Kidney (tissue), 14 donors: Measurements from ENCODE around the gene MCM3AP. TPM values are rescaled to one million over a fixed set of nuclear protein-coding genes. Genes with fewer than 3 reads are reported as not detected.
A peak's percentile ranks its signal among the peaks of the same experiment; 100 is the strongest.

Experiments
- DNase-seq, 5 donors: peaks; one replicate each; pipeline ENCODE4 v3.0.0-alpha.2; 2013 to 2020
- FAIRE-seq: peaks from 2 replicates; lab custom pipeline; 2012; peaks lifted over from hg19 to GRCh38; lab: Jason Lieb, UNC
- H3K27ac ChIP-seq, 2 donors: one replicate each; pipeline ENCODE4 v1.7.0; 2013; ENCODE audit warnings: low read depth in 2 of 2, low read length in 2 of 2, inconsistent platforms in 1 of 2
- H3K27me3 ChIP-seq: one replicate; pipeline ENCODE4 v1.7.1; 2013; ENCODE audit warnings: low read length, inconsistent platforms; ENCODE audit not compliant: control insufficient read depth, insufficient read depth
- H3K36me3 ChIP-seq, 3 donors: one replicate each; pipeline versions ENCODE4 v1.7.0 to v1.7.1; 2013; ENCODE audit warnings: low read length in 3 of 3, control low read depth in 1 of 3, inconsistent platforms in 1 of 3; ENCODE audit not compliant: insufficient read depth in 3 of 3, control insufficient read depth in 2 of 3
- H3K4me1 ChIP-seq, 3 donors: one replicate each; pipeline versions ENCODE4 v1.7.0 to v1.7.1; 2013; ENCODE audit warnings: low read length in 3 of 3, inconsistent platforms in 1 of 3, low read depth in 1 of 3; ENCODE audit not compliant: control insufficient read depth in 2 of 3, insufficient read depth in 2 of 3
- H3K4me3 ChIP-seq, 3 donors: one replicate each; pipeline versions ENCODE4 v1.7.0 to v1.8.1; 2013; ENCODE audit warnings: low read length in 3 of 3, control low read depth in 1 of 3, inconsistent platforms in 1 of 3
- H3K9ac ChIP-seq, 3 donors: one replicate each; pipeline versions ENCODE4 v1.7.0 to v1.7.1; 2013; ENCODE audit warnings: low read length in 3 of 3, control low read depth in 1 of 3, inconsistent platforms in 1 of 3
- H3K9me3 ChIP-seq, 3 donors: one replicate each; pipeline versions ENCODE4 v1.7.0 to v1.7.1; 2013; ENCODE audit warnings: low read length in 3 of 3, control low read depth in 1 of 3, inconsistent platforms in 1 of 3; ENCODE audit not compliant: control insufficient read depth in 2 of 3, insufficient read depth in 1 of 3
- intact Hi-C: fragments of 100-400 bp; cut with DNase I; formaldehyde crosslinking; loops from one replicate; pipeline ENCODE4 v1.11.1; 2022
- polyA plus RNA-seq: library from polyadenylated mRNA; stranded (reverse); fragments of 350-450 nt; fragmentation: Illumina TruSeq; extraction: RNeasy Lipid Tissue Mini Kit (QIAGEN cat#74804); gene quantifications from one replicate; pipeline ENCODE4 v1.2.3, GENCODE V29; 2014; ENCODE audit warnings: low read depth, low replicate concordance; ENCODE audit not compliant: insufficient read depth
- total RNA-seq: library from RNA; stranded (reverse); fragmentation: NEBNext Ultra II Directional; extraction: Animal tissue kit (Norgen Biotek cat#: 25700); gene quantifications from one replicate; pipeline ENCODE4 v1.2.1, GENCODE V29; 2021
- TF ChIP-seq, protein P1 (sequence below): IDR thresholded peaks from 3 replicates; pipeline ENCODE4 v1.5.1; 2012; ENCODE audit warnings: mild to moderate bottlenecking, moderate library complexity, borderline replicate concordance; ENCODE audit not compliant: insufficient read depth; ENCODE audit errors: extremely low read depth
- donor health status: control.
- donor health status: control.
- donor health status: control.
- donor health status: control.
- donor health status: control.
- donor health status: DM: yes; HTN: yes; CAD: no.
- donor health status: Normal renal cell carcinoma (clear cell type).

MCM3AP gene
- total and polyA plus RNA-seq, 2 donors from 2014 or later = 29.0 to 101 TPM

DNA sequence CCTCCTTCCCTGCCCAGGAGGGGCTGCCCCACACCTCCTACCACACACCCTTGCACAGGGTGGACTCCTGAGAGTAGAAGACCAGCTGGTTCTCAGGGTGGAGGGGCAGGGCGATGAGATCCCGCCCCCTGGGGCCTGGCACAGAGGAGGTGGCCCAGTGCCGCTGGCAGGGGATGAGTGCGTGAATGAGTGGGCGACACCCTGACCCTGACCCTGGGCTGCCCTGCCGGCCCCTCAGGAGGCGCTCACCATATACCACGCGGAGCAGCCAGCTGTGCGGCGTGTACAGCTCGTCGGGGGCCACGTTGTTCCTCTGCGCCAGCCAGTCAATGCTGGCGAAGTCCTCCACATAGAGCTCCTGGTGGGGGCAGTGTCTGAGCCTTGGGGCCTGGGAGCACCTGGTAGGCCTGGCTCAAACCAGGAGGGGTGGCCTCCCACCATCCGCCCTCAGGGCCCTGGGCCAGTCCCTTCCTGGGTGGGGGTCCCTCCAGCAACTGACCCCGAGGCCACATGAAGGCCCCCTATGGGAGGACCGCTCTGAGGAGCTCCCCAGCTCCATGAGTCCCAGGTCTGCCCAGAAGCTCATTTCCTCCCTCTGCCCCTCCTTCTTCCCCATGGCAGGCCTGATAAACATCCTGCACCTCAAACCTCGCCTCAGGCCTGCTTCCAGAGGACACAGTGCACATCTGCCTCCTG is 69.8 kb downstream of the MCM3AP start:
- H3K27ac ChIP-seq = no peak overlapping the region
- no peak overlapping the region for H3K9ac ChIP-seq
- intact Hi-C loops = no loop called here
- H3K9me3 ChIP-seq = no peaks in the 10 kb centered on the region
- TF ChIP-seq, protein P1, sequence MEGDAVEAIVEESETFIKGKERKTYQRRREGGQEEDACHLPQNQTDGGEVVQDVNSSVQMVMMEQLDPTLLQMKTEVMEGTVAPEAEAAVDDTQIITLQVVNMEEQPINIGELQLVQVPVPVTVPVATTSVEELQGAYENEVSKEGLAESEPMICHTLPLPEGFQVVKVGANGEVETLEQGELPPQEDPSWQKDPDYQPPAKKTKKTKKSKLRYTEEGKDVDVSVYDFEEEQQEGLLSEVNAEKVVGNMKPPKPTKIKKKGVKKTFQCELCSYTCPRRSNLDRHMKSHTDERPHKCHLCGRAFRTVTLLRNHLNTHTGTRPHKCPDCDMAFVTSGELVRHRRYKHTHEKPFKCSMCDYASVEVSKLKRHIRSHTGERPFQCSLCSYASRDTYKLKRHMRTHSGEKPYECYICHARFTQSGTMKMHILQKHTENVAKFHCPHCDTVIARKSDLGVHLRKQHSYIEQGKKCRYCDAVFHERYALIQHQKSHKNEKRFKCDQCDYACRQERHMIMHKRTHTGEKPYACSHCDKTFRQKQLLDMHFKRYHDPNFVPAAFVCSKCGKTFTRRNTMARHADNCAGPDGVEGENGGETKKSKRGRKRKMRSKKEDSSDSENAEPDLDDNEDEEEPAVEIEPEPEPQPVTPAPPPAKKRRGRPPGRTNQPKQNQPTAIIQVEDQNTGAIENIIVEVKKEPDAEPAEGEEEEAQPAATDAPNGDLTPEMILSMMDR = no peak
- no peak overlapping the region for H3K4me3 ChIP-seq
- FAIRE-seq (no peak), DNase-seq (peak in 2 of 5 donors; percentile 8 to 39)
- peaks cover 0 to 15% (median 6%) of the 10 kb centered on the region in 3 donors for H3K36me3 ChIP-seq
- no peaks in the 10 kb centered on the region for H3K27me3 ChIP-seq
- H3K4me1 ChIP-seq = no peaks in the 10 kb centered on the region

- H3K27ac ChIP-seq = no peak overlapping the region
- no peaks in the 10 kb centered on the region for H3K4me1 ChIP-seq
- DNase-seq (peak in 1 of 5 donors; percentile 4), FAIRE-seq (no peak)
- TF ChIP-seq, protein P1 = no peak
- H3K4me3 ChIP-seq = no peak overlapping the region
- peaks cover 0 to 14% (median 6%) of the 10 kb centered on the region in 3 donors for H3K36me3 ChIP-seq
- intact Hi-C loops = no loop called here
- no peaks in the 10 kb centered on the region for H3K27me3 ChIP-seq
- H3K9ac ChIP-seq = no peak overlapping the region
- no peaks in the 10 kb centered on the region for H3K9me3 ChIP-seq
Observed at GRCh38 chr21:46214478-46215340, 70.7 kb downstream of the MCM3AP start.

DNA sequence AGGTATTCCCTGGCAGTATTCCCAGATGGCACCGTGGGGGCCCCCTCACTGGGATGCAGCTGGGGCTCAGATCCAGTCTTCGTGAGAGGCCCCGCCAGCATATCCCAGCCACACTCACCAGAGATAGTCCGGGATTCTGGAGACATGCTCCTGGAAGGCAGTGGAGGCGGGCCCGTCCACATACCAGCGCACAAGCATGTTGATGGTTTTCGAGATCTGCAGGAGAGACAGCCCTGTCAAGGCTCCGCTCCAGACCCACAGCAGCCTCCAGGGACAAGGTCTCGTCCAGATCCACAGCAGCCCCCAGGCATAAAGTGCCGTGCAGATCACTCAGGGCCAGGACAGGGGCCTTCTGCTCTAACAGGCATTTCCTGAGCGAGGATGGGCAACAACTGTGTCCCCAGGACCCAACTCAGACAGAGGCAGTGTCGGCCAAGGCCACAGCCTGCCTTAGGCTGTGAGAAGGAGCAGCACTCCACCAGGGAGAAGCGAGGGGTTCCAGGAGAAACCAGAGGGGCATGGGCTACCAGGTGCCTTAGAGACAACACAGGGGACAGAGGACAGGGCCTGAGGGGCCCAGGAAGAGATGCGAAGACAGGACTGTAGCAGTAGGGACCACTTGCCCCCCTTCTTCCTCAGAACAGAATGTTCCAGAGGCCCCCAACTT is 71.7 kb downstream of the MCM3AP start:
- TF ChIP-seq, protein P1 = no peak
- H3K9ac ChIP-seq = no peak overlapping the region
- H3K27me3 ChIP-seq = no peaks in the 10 kb centered on the region
- H3K27ac ChIP-seq = no peak overlapping the region
- no peak overlapping the region for H3K4me3 ChIP-seq
- intact Hi-C loops = no loop called here
- no peaks in the 10 kb centered on the region for H3K4me1 ChIP-seq
- FAIRE-seq (no peak), DNase-seq (peak in 2 of 5 donors; percentile 7 to 36)
- no peaks in the 10 kb centered on the region for H3K9me3 ChIP-seq
- peaks cover 0 to 10% (median 2%) of the 10 kb centered on the region in 3 donors for H3K36me3 ChIP-seq
